NB4 (cell line): Measurements from ENCODE around the gene EFCAB6.

Experiments used
- DNase-seq: peaks from one replicate; pipeline ENCODE4 v3.0.0; 2010; ENCODE audit warnings: low read depth
- H3K4me3 ChIP-seq: one replicate; pipeline ENCODE4 v1.5.1; 2011; ENCODE audit warnings: mild to moderate bottlenecking, low read depth, low read length, moderate library complexity
- CTCF ChIP-seq: IDR thresholded peaks from one replicate; pipeline ENCODE4 v1.5.1; 2012; ENCODE audit warnings: low read depth, low read length
- MAX ChIP-seq: IDR thresholded peaks from 2 replicates; pipeline ENCODE4 v1.6.1; 2011; ENCODE audit warnings: low read depth, low read length
- MYC ChIP-seq: IDR thresholded peaks from 2 replicates; pipeline ENCODE4 v1.6.1; 2011; ENCODE audit warnings: low read depth, low read length
- POLR2A ChIP-seq: IDR thresholded peaks from 2 replicates; pipeline ENCODE4 v1.6.1; 2011; ENCODE audit warnings: mild to moderate bottlenecking; ENCODE audit not compliant: insufficient read length; ENCODE audit errors: extremely low read depth

The EFCAB6 gene

GRCh38 chr22:43774318-43774915 lies 37.7 kb downstream of the EFCAB6 start:
- H3K4me3 ChIP-seq = no peak overlapping the region
- DNase-seq = no peak
- TF ChIP-seq MYC (no peak), MAX (no peak), POLR2A (no peak), CTCF (no peak)

- TF ChIP-seq MYC (no peak), POLR2A (no peak), MAX (no peak), CTCF (no peak)
- DNase-seq = no peak
- H3K4me3 ChIP-seq = no peak overlapping the region
Observed at GRCh38 chr22:43772831-43773230, 39.3 kb downstream of the EFCAB6 start.

- no peak overlapping the region for H3K4me3 ChIP-seq
- TF ChIP-seq CTCF (no peak), POLR2A (no peak), MYC (no peak), MAX (no peak)
- no peak for DNase-seq
Observed at GRCh38 chr22:43755452-43755851, 56.7 kb downstream of the EFCAB6 start.

GRCh38 chr22:43755011-43755410 lies 57.1 kb downstream of the EFCAB6 start:
- no peak for DNase-seq
- H3K4me3 ChIP-seq = no peak overlapping the region
- no peak for TF ChIP-seq POLR2A
- no peak for TF ChIP-seq MYC
- no peak for TF ChIP-seq MAX

GRCh38 chr22:43754176-43754575 lies 57.9 kb downstream of the EFCAB6 start:
- TF ChIP-seq CTCF (no peak), POLR2A (no peak), MAX (no peak), MYC (no peak)
- H3K4me3 ChIP-seq = no peak overlapping the region
- DNase-seq = no peak

- TF ChIP-seq MYC (no peak), MAX (no peak), POLR2A (no peak), CTCF (no peak)
- DNase-seq = no peak
- no peak overlapping the region for H3K4me3 ChIP-seq
Observed at GRCh38 chr22:43753688-43754087, 58.4 kb downstream of the EFCAB6 start.
